ENCODE data around the gene MMP19.
A peak's percentile ranks its signal among the peaks of the same experiment; 100 is the strongest.
"Not testable (repeated sequence)": the region's sequence is repeated elsewhere in the genome, so short reads cannot be mapped to it uniquely, and the experiment has no call there.

MMP19 gene

DNA sequence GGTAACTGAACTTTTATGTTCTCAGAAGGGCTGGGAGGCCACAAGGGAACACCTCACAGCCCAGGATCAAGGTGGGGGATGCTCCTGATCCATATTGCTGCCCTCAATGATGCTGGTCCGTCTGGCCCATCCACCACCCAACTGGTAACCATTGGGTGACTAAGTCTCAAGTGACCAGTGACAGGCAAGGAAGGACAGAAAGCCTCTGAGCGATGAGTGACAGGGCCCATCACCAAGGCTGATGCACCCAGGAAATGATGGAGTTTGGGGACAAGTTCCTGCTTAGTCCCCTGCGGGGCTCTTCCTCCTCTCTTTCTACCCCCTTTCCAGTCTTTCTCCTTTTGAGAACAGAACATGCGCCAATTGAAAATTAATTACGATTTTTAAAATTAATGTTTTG lies 2.6 kb upstream of the MMP19 start:
- no peak for DNase-seq (ENCODE audit: extremely low read depth in 1 of 2, low read depth in 1 of 2)

DNA sequence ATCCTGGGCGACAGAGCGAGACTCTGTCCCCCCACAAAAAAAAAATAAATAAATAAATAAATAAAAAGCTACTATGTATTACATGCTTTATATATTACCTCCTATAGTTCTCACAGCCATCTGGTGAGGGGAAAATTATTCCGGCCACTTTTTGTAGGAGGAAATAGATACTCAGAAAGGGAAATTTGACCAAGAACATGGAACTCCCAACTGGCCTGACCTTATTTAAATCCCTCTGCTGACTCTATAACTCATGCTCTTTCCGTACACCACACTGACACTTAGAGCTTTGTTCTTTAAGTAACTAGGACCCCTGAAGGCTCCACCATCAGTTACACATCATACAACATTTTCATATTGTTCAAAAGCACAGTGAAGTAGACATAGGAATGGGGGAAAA lies 2.2 kb upstream of the MMP19 start:
- DNase-seq (ENCODE audit: extremely low read depth in 1 of 2, low read depth in 1 of 2) = no peak

DNA sequence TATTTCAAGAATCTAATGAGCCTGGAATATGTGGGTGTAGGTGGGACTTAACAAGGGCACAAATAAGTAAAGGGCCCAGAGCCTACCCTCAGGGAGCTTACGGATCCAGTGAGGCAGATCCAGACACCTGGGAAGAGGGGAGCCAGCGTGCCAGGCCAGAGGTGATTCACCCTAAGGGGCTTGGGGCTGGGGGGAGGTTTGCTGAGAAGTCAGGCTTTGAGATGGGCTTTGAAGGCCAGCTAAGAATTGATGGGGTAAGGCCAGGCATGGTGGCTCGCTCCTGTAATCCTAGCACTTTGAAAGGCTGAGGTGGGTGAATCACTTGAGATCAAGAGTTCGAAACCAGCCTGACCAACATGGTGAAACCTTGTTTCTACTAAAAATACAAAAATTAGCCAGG lies 695 bp upstream of the MMP19 start:
- no peak for DNase-seq (ENCODE audit: extremely low read depth in 1 of 2, low read depth in 1 of 2)

DNA sequence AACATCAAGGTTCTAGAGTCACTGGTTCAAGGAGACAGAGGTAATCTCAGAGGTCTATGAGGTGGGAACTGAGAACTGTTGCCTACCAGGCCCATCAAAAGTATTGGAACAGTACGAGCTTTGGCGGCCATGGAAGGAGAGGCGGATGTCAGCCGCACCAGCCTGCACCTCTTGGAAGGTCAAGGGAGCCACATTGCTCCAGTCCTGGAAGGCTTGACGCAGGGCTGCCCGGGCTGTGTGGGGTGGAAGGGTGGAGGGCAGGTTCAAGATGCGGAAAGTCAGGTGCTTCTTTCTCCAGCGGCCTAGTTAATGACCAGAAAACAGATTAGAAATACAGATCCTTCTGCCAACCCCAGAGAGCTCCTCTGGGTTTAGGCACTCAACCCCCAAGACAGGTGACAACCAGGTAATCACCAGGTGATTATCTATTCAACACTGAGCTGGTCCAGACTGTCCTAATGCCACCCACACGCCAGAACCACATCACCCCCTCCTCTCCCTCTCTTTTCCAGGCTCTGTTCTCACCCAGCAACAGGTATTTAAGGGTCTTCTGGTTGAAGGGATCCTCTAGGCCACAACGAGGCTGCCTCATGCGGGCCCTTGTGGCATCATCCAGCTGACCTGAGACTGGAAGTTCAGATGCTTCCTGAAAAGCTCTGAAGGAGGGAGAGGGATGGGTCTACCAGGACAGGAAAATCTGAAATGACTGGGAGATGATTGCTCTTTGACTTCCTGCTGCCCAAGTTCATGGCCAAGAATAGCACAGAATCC lies 2.0 kb downstream of the MMP19 start:
- no peak for DNase-seq (ENCODE audit: extremely low read depth in 1 of 2, low read depth in 1 of 2)

GRCh38 chr12:55839345-55840140 lies 3.2 kb downstream of the MMP19 start:
- DNase-seq (ENCODE audit: extremely low read depth in 1 of 2, low read depth in 1 of 2) = no peak

- no peak for DNase-seq (ENCODE audit: extremely low read depth in 1 of 2, low read depth in 1 of 2)
These were observed 4.4 kb downstream of the MMP19 start for GRCh38 chr12:55838361-55838760.

DNA sequence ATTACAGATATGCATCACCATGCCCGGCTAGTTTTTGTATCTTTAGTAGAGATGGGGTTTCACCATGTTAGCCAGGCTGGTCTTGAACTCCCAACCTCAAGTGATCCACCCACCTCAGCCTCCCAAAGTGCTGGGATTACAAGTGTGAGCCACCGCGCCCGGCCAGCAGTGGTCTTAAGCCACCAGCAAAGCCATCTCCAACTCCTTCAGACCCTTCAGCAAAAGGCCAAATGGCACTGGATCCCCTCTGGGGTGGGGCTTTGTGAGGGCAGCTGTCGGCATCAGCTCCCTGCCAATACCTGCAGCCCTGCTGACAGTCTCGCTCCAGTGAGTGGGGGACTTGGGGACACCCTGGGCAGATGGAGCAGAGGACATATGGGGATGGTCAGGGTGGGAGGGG lies 8.3 kb downstream of the MMP19 start:
- DNase-seq (ENCODE audit: extremely low read depth in 1 of 2, low read depth in 1 of 2) = not testable (repeated sequence)

DNA sequence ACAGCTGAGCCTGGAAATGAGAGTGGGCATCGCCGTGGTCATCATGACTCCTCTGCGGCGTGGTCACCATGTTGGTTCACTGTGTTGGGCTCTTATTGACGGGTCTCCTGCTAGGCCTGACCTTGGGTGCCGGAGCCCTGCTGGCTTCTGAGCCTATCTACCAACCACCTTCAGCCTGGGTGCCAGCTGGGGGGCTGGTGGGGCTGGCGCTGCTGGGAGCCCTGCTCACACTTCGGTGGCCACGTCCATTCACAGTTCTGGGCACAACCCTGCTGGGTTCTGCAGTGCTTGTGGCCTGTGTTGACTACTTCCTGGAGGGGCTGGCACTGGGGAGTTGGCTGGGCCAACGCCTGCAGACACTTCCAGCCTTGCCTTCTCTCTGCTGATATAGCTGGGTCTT lies 9.7 kb downstream of the MMP19 start:
- DNase-seq (ENCODE audit: extremely low read depth in 1 of 2, low read depth in 1 of 2) = no peak

DNA sequence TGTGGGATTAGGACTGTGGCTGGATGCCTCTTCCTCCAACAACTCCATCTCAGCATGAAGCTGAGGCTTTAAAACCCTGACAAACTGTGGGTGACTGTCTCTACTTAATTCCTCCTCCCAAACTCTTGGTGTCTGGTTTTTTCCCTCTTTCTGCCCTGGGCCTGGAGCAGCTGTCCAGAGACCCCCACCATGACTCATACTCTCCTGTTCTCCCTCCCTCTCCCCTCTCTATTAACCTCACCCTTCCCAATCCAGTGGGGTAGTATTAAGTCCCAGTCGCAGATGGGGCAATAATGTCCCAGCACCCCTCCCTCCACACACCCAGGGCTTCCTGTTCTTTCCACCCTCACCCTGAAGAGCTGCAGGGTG lies 11.3 kb downstream of the MMP19 start:
- no peak for DNase-seq (ENCODE audit: extremely low read depth in 1 of 2, low read depth in 1 of 2)

- peak in 1 of 2 donors; percentile 34 for DNase-seq (ENCODE audit: extremely low read depth in 1 of 2, low read depth in 1 of 2)
These were observed 11.9 kb downstream of the MMP19 start for GRCh38 chr12:55830601-55831446.

- DNase-seq (ENCODE audit: extremely low read depth in 1 of 2, low read depth in 1 of 2) = no peak
These were observed 12.7 kb downstream of the MMP19 start for GRCh38 chr12:55829967-55830600.

DNA sequence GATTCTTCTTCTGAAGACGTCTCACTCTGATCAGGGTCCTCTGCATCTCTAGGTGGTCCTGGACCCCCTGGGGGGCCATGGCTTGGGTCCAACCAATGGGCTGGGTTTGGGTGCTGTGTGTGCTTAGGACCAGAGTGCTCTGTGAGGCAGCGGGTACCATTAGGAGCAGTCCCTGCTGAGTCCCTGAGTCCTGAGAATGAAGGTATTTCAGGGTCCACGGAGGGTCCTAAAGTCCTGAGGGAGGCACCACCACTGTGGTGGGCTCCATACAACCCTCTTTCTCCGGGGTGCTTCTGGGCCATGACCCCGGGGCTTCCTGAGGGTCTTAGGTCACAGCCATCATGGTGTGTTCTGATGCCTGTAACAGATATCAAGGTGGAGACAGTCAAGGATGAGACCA lies 14.4 kb downstream of the MMP19 start:
- DNase-seq (ENCODE audit: extremely low read depth in 1 of 2, low read depth in 1 of 2) = no peak

DNA sequence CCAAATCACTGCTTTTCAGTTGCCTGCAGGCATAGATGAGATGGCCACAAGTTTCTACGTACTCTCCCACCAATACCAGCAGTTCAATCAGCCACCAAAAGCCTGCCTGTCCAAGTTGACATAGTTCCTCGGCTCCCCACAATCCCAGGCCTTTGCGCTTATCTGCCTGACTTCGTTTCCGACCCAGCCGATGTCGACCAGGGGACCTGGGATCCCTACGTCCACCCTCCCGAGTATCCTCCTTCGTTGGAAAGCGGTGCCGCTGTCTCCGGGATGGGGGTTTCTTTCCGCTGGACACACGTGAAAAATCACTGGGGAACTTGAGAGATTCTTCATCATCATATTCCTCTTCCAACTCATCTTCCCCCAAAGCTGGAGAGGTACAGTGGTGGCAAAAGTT lies 14.9 kb downstream of the MMP19 start:
- no peak for DNase-seq (ENCODE audit: extremely low read depth in 1 of 2, low read depth in 1 of 2)

- no peak for DNase-seq (ENCODE audit: extremely low read depth in 1 of 2, low read depth in 1 of 2)
These were observed 18.0 kb downstream of the MMP19 start for GRCh38 chr12:55824726-55825125.

- DNase-seq (ENCODE audit: extremely low read depth in 1 of 2, low read depth in 1 of 2) = no peak
These were observed 19.3 kb downstream of the MMP19 start for GRCh38 chr12:55823419-55823818.

DNA sequence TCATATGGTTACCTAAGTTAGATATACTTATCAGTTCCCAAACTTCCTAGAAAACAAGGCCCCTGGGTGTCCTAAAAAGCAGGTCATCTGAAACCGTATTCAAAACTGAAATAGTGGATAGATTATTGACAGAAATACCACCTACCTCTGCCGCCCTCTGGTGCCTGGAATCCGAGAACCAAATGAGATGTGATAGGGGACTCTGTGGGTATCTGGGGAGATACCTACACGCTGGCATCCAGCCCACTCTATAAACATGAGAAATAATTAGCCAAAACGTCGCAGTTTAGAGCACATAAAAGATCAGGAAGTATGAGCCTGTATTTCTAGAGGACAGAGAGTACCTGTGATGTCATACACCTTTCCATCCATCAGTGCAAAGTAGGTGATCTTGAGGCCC lies 20.5 kb downstream of the MMP19 start:
- DNase-seq (ENCODE audit: extremely low read depth in 1 of 2, low read depth in 1 of 2) = no peak

- DNase-seq (ENCODE audit: extremely low read depth in 1 of 2, low read depth in 1 of 2) = no peak
These were observed 22.1 kb downstream of the MMP19 start for GRCh38 chr12:55820679-55821078.

- no peak for DNase-seq (ENCODE audit: extremely low read depth in 1 of 2, low read depth in 1 of 2)
These were observed 23.9 kb downstream of the MMP19 start for GRCh38 chr12:55818886-55819285.

DNA sequence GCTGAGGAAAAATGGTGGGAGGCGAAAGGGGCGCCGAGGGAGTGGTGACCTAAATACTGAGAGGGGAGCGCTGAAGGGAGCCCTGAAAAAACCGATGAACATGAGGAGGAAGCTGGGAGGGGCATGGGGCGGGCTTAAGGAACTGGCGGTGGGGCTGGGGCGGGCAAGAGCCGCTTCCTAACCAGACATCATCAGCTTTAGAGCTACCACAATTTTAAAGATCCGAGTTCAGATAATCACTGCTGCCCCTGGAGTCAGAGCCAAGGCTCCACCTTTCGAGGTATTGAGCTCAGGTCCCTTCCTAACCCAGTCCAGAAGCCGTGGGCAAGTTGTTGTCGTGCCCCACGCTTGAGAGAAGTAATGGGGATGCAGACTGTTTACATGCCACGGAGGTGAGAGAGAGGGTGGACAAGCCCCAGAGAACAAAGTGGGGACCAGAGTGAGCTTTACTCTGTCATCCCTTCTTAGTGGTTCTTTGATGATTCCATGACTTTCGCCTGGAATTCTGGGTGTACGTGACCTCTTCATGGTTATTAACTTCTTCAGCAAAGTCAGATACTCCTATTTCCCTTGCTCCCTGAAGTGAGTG lies 24.5 kb downstream of the MMP19 start:
- DNase-seq (ENCODE audit: extremely low read depth in 1 of 2, low read depth in 1 of 2) = no peak

DNA sequence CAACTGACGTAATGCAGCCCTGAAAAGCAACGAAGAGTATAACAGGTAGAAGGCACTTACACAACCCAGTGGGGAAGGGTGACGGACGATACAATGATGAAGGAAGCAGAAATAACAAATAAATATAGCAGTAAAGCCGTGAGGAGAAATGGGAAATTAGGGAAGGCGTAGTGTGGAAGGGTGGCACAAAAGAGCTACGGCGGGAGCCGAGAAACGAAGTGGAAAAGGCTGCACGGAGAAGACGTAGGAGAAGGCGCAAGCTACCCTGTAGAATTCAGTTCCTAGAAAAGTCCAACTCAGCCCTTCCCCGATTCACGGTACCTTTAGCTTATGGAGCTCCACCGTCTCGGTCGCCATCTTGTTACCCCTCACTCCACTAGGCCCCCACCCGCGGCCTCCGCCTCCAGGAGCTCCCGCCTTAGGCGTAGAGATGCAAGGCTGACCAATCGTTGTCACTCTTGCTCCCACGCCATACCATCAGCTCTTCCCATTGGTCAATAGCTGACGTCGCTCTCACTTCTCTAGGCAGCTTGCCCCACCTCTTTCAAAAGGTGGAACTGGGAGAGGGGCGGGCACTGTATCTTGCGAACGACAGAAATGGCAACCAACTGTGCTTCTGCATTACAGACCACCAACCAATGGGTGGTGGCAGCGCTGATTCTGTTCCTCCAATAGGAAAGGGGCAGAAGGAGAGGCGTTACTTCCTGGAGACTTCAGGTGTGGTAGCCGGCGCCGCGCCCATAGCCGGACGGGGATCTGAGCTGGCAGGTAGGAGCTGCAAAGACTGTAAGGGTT lies 25.2 kb downstream of the MMP19 start, which contains the start of the genes ORMDL2 and SARNP:
Gene ORMDL2, plus strand, starts transcription at position 697 of the 795 bp plus-strand sequence. CDS start 959 bp downstream, outside the sequence.
Gene SARNP, minus strand, starts transcription at position 380 of the 795 bp plus-strand sequence. Its CDS starts 23 bp downstream, at position 357.
- peak; percentile 87 to 98 for DNase-seq (ENCODE audit: extremely low read depth in 1 of 2, low read depth in 1 of 2)

Measured in stimulated activated CD8-positive, alpha-beta memory T cell treated with anti-CD3 and anti-CD28 coated beads, Interleukin-7, amount 100 ng/mL, for 48 hours (primary cell).